CD1c-positive myeloid dendritic cell (primary cell): ENCODE data around the gene STAC.
A peak's percentile ranks its signal among the peaks of the same experiment; 100 is the strongest.
"Not testable (repeated sequence)": the region's sequence is repeated elsewhere in the genome, so short reads cannot be mapped to it uniquely, and the experiment has no call there.

Source experiments
- DNase-seq: peaks from one replicate; pipeline ENCODE4 v3.0.0-alpha.2; 2016; ENCODE audit errors: extremely low spot score

The STAC gene

DNA sequence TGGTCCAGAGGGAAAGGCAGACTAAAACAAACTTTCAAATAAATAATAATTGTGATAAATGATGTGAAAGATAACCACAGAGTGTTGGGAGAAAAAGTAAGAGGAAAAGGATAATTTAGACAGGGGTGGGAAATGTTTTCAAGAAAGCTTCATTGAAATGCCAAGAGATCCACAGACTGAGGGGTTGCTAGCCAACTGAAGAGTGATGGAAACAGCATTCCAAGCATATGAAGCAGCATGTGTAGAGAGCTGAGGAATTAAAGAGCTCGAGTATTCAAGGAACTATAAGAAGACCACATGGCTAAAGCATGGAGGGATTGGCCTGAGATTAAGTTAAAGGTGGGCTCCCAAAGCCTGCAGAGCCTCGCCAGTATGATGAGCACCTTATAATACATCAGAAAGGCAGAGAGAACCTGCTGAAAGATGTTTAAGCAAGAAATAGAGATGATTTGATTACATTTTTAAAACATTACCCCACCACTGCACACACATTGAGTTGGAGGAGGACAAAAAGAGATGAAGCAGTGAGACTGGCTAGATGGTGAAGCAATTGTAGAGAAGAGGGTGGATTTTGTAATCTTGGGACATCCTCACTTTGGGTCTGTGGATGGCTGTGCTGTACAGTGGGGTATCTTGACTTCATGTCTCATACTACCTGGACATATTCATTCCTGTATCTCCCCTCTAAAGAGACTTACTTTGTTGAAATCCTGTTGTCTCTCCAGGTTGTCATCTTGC, 100.8 kb downstream of the STAC start:
- DNase-seq = no peak

DNA sequence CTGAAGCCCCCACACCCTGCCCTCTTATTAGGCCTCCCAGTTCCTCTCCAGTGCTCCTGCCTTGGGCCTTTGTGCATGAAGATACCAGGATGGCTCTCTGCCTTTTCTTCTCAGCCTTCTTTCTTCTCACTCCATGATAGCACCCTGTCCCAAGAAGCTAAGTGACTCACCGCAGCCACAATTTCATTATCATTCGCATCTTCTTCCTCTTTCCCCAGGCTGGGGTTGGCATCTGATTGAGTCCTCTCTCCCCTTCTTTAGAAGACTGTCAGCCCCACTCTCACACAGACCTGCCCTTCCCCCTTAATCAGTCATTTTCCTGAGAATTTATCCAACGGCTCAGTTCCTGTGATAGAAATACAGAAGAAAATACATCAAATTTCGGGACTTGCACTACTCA, 102.0 kb downstream of the STAC start:
- DNase-seq = peak; percentile 63

DNA sequence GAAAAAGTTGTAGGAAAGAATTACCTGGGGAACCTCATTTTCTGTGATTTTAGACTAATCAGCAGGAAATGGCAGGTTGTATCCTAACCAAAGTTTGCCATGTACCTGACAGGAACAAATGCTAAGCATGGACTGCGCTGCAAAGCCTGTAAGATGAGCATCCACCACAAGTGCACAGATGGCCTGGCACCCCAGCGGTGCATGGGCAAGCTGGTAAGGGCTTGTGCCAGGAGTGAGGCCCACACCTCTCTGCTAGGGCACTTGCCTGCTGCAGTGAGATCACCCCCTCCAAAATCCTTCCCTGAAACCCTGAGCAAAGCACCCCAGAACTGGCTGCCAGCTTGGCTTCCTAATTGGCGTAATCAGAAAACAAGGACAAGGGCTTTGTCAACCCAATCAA, 102.6 kb downstream of the STAC start:
- DNase-seq = no peak

DNA sequence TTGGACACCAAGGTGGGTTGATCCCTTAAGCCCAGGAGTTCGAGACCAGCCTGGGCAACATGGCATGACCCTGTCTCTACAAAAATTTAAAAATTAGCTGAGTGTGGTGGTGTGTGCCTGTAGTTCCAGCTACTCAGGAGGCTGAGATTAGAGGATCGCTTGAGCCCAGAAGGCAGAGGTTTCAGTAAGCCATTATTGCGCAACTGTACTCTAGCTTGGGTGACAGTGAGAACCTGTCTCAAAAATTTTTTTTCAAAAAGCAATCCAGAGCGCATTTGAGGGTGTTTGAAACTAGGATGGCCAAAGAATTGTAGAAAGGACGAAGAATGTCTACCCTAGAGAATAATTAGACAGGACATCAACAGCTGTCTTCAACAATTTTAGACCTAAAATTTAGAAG, 103.4 kb downstream of the STAC start:
- no peak for DNase-seq

DNA sequence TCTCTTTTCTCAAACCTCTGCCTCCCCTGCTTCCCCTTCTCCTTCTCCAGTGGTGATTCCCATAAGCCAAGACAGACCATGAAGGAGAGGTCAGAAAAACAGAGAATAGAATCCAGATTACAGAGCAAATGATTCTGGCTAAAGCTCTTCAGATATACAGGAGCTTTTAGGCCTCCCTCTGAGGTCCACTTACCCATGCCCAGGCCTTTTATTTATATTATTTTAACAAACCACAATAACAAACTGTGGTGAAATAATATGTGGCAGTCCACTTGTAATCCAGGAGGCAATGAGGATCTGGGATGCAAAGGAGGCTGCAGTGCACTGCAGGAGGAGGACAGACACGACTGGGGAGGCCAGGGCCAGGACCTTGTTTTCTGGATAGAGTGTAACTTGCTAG, 104.1 kb downstream of the STAC start:
- DNase-seq = no peak

DNA sequence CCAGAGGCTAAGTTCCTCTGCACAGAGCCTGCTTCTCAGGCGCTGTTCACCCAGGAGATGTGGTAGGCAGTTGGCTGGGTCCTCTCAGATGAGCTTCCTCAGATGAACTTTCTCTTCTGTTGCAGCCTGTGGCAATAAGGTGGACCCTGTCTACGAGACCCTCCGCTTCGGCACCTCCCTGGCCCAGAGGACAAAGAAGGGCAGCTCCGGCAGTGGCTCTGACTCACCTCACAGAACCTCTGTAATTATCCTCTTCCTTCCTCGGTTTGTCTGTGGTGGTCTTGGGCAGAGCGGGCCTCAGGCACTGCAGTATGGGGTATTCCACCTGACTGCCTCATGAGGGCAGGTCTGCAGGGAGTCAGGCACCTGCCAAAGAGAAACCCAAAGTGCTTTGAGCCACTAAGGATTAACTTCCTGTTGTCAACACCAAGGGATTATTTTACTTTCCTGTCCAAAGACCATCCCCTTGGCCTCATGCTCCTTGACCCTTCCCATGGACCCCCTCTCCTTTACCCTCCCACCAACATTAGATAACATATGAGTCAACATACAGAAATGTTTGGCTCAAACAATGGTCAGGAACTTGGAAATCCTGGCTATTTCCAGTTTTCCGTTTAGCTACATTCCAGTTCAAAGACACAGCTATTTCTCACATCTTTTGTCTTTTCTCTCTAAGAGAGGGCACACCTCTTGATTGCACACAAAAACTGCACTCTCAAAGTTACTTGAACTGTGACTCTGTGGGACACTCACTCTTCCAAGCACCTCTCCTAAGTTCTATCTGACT, 105.9 kb downstream of the STAC start:
- no peak for DNase-seq

DNA sequence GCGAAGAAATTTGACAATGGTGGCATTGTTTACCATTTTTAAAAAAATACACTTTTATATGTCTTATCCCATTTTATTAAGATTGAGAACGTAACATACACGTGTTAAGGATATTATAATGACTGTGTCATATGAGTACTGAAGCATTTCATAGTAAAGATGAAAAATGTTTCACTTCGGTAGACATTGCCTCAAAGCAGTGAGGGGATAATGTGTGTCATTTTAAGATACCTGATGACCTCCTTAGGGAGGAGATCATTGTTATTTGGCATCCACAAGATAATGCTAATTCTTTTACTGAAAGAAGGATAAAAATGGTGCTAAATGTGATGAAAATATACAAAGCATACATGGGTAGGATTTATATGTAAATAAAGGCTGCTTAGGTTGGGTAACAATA, 107.3 kb downstream of the STAC start:
- DNase-seq = no peak

DNA sequence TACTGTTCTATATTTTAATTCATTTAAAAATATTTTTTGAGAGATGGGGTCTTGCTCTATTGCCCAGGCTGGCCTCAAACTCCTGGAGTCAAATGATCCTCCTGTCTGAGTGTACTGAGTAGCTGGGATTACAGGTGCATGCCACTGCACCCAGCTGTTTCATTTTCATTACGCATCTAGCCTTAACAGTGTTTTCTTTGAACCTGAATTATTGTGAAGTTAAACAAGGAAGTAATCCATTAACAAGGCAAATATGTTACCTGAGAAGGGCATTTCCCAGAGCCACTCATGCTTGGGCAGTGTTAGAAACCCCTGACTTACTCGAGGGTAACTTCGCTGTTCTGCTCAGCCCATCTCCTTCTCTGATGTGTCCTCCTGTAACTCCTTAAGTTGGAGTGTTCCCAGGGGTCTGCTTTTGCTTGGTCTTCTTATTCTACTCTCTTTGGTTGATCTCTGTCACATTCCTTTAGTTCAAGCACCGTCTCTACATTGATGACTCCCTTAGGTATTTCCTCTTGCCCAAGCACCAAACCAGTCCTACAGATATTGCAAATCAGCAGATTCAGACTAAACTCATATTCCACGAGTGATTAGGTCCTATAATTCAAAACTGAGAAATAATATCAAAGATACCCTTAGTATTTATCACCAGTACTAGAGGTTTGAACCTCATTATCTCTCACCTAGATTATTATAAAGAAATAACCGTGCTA, 107.9 kb downstream of the STAC start:
- DNase-seq = no peak

DNA sequence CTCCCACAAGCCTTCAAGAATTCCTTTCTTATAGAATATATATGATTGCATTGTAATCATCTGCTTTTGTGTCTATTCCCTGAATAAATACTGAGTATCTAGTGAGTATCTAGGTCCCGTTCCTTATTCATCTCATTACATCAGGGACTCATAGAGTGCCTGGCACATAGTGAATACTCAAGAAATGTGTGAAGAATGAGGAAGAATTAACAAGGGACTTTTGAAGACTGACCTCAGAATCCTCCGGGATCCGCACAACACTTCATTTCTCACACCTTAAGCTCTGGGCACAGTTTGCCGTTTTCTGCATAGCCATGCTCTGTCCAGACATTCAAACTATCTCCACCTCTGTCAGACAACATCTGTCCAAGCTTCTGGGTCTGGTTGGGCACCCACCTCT, 108.8 kb downstream of the STAC start:
- DNase-seq = no peak

DNA sequence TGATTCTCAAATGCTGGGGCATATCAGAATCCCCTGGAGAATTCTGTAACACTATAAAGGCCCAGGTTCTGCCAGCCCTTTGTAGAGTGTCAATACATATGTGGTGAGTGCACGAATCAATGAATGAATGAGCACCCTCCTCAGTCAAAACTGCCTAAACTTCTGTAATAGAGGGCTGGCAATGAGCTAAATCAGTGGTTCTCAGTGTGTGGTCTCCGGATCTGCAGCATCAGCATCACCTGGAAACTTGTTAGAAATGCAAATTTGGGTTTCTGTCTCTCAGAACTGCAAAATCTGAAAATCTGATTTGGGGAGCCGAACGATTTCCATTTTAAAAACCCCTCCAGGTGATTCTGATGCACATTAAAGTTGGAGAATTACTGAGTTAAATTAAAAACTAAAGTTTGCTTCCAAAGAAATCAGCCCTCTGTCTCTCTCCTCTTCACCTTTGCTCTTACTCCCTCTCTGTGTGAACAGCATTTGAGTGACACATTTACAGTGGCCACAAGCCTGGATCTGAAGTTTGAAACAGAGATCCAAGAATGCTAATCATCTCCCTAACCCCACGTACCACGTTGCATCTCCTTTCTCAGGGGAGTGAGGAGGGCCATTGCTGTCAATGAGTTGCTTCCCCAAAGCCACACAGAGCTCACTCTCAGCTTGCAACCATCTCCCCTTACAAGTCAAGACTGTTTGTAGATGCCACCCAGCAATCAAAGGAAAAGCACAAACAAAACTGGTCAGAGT, 109.5 kb downstream of the STAC start:
- no peak for DNase-seq

DNA sequence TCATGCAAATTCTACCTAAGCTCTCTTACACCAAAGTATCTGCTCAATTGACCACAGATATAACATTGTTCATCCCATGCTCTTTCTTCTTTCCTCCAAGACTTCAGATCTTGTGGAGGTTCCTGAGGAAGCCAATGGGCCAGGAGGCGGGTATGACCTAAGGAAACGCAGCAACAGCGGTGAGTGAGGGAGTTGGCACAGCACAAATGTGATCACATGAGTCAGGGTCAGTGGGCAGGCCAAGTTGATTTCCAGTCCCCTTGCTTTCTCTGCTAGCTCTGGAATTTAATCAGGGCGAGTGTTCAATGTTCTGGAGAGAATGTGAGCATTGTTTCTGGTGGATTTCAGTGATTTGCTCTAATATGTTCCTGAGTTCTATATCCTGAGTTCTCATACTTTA, 112.7 kb downstream of the STAC start:
- no peak for DNase-seq

DNA sequence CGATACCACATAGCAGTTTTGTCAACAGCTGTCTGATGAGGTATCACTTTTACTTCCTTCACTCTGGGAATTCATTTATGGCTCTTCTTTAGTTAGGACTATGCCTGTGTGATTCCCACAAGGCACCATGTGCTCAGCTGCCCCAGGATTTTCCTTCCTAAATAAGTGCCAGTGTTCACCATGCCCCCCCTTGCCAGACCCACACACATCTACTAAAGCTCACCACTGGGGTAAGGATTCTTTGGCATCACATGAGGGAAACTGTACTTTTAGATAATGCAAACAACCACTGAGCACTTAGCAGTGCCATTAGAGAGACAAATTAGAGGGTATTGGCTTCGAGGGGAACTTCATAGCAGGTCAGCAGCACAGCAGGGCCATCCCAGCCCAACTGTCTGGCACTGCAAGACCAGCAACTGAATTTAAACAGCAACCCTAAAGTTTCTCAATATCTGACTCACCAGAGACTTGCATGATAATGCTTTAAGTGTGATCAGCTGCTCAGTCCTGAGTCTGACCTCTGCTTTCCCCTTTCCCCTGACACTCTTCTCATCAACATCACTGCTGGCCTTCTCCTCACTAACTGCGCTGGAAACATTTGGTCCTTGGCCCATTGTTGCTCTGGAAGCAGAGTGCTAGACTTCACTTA, 114.3 kb downstream of the STAC start:
- peak; percentile 73 for DNase-seq

DNA sequence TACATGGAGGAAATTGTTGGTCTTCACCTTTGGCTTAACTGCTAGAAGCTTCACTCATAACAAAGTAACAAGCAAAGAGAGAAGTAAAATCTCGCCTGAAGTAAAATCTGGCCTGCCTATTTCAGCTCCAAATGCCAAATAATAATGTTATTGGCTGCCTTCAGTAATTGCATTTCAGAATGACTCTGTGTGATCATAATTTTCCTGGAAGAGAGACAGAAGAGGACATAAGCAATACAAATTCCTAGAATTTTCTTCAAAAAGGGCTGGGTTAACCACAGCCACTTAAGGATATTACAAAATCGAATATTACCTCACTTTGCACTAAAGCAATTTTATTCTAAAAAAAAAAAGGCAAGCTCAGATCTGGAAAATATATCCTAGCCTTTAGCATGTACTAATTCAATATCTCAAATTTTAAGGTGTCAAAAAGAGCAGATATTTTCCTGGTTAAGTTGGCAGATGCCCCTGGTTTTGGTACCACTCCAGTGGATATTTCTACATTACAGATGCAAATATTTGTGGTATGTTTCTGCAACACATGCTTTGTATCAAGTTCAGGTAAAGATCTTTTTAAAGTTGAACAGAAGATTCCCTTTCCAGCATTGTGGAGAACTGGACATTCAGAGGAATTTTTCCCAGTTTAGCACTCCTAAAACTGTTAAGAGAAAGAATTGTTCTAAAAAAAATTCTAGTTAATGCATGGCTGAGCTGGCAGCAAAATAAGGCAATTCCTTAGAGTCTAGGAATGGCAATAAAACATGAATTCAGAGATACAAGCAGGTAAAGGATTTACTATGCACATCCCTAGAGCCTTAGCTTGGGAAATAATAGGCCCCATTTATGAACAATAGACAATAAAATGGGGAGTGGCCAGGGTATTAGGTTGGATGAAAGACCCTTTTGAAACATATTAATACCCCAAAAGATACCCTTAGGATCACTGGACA, 116.7 kb downstream of the STAC start:
- DNase-seq = peak; percentile 62

DNA sequence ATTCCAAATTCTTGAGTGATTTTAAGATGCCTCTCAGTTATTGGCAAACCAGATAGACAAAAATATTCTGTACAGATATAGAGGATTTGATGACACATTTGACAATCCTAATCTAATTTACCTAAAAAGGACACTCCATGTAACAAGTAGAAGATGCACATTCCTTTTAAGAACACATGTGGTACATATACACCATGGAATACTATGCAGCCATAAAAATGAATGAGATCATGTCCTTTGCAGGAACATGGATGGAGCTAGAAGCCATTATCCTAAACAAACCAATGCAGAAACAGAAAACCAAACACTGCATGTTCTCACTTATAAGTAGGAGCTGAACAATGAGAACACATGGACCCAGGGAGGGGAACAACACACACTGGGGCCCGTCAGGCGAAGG, 119.7 kb downstream of the STAC start:
- not testable (repeated sequence) for DNase-seq

DNA sequence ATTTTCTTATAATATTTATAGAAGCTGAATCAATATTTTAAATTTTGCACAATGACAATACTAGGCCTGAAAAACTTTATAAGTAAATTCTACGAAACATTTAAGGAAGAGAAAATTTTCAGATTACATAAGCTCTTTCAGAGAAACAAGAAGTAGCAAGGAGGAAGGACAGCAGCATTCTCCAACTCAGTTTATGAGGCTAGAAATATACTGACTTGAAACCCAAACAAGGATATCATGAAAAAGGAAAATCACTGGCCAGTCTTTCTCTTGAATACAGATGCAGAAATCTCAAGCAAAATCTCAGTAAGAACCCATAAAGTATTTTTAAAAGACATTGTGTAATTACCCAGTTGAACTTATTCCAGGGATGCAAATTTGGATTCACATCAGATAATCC, 121.3 kb downstream of the STAC start:
- DNase-seq = peak; percentile 72

DNA sequence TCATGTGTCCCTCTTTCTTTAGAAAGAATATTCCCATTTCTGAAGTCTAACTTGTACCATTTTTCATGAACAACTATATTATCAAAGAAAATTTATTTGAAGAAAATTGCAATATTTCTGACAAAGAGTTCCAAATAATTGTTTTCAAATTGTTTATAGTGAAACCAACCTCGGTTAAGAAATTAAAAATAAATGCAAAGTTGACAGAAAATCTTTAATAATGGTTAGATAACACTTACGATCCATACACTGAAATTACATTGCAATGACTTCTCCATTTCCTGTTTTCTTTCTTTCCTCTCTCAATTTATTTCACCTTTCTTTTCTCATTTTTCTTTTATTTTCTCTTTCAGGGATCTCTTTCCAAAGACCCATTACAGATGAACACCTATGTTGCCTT, 125.1 kb downstream of the STAC start:
- DNase-seq = no peak

DNA sequence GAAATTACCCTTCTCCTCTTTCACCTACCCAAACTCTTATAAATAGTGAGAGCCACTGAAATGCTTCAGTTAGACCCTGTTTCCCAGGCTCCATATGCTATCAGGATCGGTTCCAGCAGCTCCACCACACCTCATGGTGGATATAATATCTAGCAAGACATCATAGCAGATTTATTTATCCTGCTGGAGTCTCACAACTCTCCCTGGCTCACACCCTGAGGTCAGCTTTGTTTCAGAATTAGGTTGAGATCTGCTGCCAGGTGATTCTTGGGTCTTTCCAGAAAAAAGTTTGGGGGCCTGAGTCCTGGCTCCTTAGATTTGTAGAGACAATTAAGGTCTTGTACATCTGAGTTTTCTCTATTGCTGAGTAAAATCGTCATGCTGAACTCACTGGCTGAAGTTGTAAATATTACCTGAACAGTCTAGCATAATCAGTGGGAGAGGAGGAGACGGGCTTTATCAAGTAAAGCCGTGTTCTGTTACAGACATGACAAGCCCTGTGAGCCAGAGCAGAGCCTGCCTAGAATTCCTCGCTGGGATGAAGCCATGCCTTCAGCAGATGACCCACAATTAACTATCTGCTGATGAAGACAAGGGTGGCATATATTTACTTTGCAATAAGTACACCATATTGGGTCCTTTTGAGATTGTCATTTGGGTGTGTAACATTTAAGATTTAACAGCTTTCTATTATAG, 131.6 kb downstream of the STAC start:
- DNase-seq = no peak

DNA sequence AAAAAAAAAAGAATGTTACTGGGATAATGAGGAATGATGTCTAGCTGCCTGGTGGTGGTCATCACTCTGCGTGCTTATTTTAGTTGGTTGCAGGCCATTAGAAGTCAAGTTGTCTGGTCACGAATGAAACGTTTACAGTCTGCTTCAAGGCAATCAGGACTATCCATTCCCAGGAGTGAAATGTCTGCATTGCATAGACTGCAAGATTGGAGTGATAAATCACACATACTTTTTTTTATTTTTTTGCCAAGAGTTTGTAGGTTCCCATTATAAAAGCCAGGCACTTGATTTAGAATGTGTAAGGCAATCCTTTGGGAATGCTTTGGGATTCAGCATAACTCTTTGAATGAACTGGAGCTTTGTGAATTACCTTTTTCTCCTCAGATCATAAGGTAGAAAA, 132.3 kb downstream of the STAC start:
- DNase-seq = no peak

DNA sequence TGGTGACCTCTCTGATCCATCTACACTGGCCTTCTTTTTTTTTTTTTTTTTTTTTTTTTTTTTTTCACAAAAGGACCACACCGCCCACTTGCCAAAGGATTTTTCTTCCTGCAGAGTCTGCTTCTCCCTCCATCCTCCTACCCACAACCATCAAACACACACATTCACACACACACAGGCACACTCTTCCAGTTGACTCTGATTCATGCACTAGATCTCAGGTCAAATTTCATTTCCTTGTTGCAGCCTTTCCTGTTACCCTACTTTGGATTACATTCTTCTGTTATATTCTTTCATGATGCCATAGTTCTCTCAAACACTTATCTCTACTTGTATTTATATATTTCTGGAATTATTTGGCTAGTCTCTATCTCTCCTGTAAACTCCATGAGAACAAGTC, 133.9 kb downstream of the STAC start:
- no peak for DNase-seq

DNA sequence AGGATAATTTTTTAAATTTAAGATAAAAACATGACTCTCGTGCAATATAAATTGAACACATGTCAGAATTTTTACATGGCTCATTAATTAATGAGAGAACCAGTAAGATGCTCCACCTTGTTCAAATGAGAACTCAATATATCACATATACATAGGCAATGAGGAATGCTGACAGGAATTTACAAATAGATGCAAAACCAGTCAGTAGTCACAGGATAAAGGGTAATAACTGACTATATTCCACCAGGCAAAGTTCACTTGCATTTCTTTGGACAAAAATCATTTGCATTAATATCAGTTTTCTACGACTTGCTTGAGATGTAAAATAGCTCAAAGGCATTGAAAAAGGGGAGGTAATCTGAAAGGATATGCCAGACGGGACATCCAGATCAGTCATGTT, 139.4 kb downstream of the STAC start:
- DNase-seq = no peak
